DMS79 (cell line): ENCODE data around the gene RPRD2.

Experiments
- DNase-seq: peaks from one replicate; lab custom pipeline; 2025; lab: John Stamatoyannopoulos, UW

The RPRD2 gene

DNA sequence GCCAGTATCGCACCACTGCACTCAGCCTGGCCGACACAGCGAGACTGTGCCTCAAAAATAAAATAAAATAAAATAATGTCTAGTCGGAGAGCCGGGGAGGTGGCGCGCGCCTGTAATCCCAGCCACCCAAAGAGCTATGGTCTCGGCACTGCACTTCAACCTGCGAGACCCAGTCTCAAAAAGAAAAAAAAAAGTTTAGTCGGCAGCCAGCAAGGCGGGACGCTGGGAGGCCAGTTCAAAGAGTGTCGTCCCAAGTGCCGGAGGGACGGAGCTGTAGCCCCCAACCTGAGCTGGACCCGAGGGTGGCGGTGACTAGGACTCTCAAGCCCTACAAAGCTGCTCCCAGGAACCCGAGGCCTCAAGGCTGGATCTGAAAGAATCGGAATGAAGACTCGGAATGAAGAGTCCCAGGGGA is 151.0 kb downstream of the RPRD2 start:
- DNase-seq: no peak

GRCh38 chr1:150515328-150516049 is 151.5 kb downstream of the RPRD2 start, which contains the start of gene FALEC:
FALEC (plus strand) TSS chr1:150515752.
- DNase-seq: peak; percentile 88

- no peak for DNase-seq
Observed at GRCh38 chr1:150516050-150516591, 152.2 kb downstream of the RPRD2 start.

DNA sequence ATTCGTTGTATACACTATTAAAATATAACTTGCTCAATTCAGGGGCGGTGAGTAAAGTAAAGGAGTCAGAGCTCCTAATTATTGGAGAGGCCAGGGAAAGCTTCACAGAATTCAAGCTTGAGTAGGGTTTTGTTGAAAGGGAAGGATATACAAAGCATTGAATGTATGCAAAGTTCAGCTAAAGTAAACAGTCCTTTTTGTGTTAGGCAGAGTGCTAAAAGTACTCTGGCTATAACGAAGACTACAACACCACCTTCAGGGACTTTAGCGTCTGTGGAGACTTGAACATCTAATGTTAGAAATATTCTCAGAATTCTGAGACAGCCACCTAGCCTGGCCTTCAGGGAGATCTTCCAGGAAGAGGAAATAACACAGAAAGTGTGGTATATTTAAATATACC is 152.7 kb downstream of the RPRD2 start:
- DNase-seq: no peak

GRCh38 chr1:150521196-150521968 is 157.4 kb downstream of the RPRD2 start:
- DNase-seq: no peak

GRCh38 chr1:150525348-150525747 is 161.4 kb downstream of the RPRD2 start:
- DNase-seq: no peak
